Breast epithelium (tissue), 3 donors: Measurements from ENCODE around the gene SLC22A7.

Source experiments
- CTCF ChIP-seq, 3 donors: fragments of 450-650 bp; IDR thresholded peaks; one replicate each; pipeline ENCODE4 v1.5.1; 2016 to 2017; ENCODE audit warnings: antibody characterized with exemption in 3 of 3, mild to moderate bottlenecking in 3 of 3, moderate library complexity in 3 of 3
- POLR2A ChIP-seq: fragments of 450-650 bp; IDR thresholded peaks from one replicate; pipeline ENCODE4 v1.6.1; 2016; ENCODE audit warnings: antibody characterized with exemption, mild to moderate bottlenecking, moderate library complexity

- TF ChIP-seq CTCF (IDR thresholded peaks at IDR 0.05), result no peak
- TF ChIP-seq POLR2A, result no peak
These were observed 19.5 kb upstream of the SLC22A7 start for GRCh38 chr6:43278524-43279078.
